Right renal pelvis (tissue), 4 donors: ENCODE results near the gene EGFL6. TPM values are rescaled to one million over a fixed set of nuclear protein-coding genes. Genes with fewer than 3 reads are reported as not detected.

Source experiments
- DNase-seq, 4 donors: peaks; one replicate each; pipeline ENCODE4 v3.0.0-alpha.2; 2013; ENCODE audit warnings: low read depth in 4 of 4, low spot score in 3 of 4, missing footprints in 1 of 4
- polyA plus RNA-seq, 4 donors: library from polyadenylated mRNA; unstranded; fragments of 120-200 nt; gene quantifications; one replicate each; pipeline ENCODE4 v1.2.1, GENCODE V29; 2013; ENCODE audit not compliant: insufficient read length in 4 of 4

The EGFL6 gene, protein sequence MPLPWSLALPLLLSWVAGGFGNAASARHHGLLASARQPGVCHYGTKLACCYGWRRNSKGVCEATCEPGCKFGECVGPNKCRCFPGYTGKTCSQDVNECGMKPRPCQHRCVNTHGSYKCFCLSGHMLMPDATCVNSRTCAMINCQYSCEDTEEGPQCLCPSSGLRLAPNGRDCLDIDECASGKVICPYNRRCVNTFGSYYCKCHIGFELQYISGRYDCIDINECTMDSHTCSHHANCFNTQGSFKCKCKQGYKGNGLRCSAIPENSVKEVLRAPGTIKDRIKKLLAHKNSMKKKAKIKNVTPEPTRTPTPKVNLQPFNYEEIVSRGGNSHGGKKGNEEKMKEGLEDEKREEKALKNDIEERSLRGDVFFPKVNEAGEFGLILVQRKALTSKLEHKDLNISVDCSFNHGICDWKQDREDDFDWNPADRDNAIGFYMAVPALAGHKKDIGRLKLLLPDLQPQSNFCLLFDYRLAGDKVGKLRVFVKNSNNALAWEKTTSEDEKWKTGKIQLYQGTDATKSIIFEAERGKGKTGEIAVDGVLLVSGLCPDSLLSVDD
- 10 to 100 TPM; 22.2 to 29.5 (median 26.4) TPM for polyA plus RNA-seq

DNA sequence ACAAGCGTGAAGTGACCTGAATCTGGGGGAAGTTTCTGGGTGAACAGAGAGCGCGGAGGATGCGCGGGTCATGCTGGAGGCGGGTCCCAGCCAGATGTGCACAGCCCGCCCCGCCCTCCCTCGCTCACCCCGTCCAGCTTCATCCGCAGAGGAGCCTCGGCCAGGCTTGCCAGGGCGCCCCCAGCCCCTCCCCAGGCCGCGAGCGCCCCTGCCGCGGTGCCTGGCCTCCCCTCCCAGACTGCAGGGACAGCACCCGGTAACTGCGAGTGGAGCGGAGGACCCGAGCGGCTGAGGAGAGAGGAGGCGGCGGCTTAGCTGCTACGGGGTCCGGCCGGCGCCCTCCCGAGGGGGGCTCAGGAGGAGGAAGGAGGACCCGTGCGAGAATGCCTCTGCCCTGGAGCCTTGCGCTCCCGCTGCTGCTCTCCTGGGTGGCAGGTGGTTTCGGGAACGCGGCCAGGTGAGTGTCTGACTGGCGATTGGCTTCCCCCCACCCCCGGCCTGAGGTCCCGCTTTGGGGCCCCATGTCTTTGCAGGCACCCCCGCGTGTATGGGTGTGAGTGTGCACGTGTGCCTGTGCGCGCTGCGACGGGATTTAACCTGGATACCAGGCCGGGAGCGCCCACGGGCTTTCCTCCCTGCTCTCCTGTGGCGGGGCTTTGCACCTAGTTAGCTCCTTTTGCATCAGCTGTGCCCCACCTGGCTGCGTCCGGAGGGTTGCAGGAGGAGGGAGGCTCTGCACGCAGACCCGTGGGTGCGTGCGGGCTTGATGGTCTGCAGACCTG lies at the start of gene EGFL6:
EGFL6 (plus strand) TSS at position 123 of the 782 bp plus-strand sequence; CDS start at position 384, 261 bp downstream.
- no peak for DNase-seq

GRCh38 chrX:13520351-13520750 lies 49.0 kb upstream of the EGFL6 start:
- DNase-seq, result no peak

- no peak for DNase-seq
These were observed 48.5 kb upstream of the EGFL6 start for GRCh38 chrX:13520936-13521335.

DNA sequence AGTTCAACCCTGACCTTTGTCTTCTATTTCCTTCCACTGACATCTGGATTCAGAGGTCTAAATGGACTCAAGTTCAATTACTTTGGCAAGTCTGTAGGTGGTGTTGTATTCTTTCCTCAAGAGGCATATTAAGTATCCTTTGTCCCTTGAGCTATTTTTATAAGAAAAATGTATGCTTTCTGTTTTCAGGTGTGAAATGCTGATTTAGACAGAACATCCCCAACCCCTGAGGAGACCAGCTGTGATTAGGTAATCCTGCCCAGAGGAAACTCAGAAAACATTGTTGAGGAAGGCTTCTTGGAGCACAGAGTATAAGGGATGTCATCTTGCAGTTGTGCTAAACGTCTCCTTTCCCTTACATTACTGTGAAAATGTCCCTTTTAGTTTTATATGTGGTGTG lies 46.6 kb upstream of the EGFL6 start:
- no peak for DNase-seq

- DNase-seq, result no peak
These were observed 35.7 kb upstream of the EGFL6 start for GRCh38 chrX:13533726-13534125.

- no peak for DNase-seq
These were observed 33.8 kb upstream of the EGFL6 start for GRCh38 chrX:13535376-13536165.

DNA sequence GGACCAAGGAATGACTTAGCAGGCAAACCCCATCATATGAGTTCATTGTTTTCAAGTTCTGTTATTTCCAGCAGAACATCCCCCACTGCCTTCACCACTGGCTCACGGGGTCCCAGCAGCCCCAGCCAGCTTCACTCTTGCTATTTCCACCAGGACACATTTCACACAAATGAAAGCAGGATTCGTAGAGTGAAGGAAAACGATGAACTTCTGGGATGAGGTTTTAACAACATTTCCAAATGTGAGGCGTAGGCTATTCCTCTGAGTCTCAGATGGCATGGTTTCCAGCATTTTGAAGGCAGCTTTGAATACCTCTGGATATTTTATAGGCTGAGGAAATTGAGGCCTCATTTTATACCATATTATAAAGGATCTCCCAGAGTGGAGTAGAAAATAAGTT lies 32.9 kb upstream of the EGFL6 start:
- no peak for DNase-seq

DNA sequence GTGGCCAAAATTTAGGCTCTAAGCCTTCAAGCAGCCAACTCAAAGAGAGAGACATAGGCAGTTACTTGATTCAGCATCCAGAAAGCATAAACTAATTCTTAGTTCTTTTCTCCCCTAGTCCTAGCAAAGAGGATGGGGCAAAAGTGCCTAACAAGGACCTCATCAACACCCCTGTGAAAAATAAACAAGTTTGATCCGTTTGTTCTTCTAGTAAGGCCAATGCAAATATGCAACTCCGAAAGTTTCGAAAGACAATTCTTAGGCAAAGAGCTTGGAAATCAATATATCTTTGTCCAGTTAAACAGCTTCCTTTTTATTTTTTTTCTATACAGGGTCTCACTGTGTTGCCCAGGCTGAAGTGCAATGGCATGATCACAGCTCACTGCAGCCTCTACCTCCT lies 31.0 kb upstream of the EGFL6 start:
- no peak for DNase-seq

GRCh38 chrX:13540602-13541001 lies 28.8 kb upstream of the EGFL6 start:
- no peak for DNase-seq

DNA sequence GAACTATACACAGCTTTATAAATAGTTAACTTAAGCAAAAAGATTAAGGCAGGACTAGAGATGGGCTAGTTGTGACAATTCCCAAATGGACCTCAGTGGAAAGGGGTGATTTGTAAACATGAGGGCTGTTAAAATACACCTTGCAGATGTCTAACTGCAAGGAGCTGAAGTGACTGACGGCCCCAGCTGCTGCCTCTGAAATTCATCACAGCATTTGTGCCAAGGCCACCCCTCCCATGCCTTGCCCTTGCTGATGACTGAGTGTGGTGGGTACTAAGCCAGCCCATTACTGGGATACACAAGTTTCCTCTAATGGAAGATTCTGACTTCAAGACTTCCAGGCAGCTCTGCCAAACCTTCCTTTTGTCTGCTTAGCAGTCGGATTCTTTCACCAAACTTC lies 23.7 kb upstream of the EGFL6 start:
- DNase-seq, result no peak

- DNase-seq, result no peak
These were observed 21.7 kb upstream of the EGFL6 start for GRCh38 chrX:13547671-13548070.

- no peak for DNase-seq
These were observed 19.1 kb upstream of the EGFL6 start for GRCh38 chrX:13550346-13550745.

- DNase-seq, result no peak
These were observed 17.8 kb upstream of the EGFL6 start for GRCh38 chrX:13551610-13552009.

DNA sequence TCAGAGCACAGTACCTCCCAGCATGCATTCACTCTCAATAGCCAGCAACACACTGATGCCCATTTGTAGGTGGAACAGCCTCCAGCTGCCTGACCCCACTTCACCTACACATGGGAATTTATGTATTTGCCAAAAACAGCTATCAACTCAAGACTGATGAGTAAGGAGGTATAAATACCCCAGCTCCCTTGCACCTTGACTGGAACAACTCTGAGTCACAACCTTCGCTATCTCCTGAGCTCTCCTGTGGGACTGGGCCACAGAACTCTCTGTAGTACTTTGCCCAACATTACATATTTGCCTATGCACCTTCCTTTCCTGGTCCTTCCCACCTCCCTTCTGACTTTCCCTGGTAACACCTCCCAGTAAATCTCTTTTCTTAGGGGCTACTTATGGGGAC lies 16.5 kb upstream of the EGFL6 start:
- DNase-seq, result no peak

DNA sequence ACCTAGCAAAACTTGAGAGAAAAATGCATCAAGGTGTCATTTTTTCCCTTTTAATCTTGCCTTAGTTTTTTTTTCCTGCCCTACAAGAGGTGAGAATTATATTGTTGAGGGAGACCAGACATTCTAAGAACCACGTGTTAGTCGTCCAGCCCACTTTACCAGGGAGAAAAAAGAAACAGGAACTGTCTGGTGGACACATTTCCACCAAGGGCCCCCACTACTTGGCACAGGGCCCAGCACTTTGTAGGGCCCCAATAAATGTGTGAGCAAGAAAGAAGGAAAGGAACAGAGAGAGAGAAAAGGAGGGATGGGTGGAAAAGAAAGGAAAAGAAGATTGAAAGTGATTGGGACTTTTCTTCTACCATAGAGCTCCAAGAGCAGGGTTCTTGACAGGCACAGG lies 3.9 kb upstream of the EGFL6 start:
- DNase-seq, result no peak

DNA sequence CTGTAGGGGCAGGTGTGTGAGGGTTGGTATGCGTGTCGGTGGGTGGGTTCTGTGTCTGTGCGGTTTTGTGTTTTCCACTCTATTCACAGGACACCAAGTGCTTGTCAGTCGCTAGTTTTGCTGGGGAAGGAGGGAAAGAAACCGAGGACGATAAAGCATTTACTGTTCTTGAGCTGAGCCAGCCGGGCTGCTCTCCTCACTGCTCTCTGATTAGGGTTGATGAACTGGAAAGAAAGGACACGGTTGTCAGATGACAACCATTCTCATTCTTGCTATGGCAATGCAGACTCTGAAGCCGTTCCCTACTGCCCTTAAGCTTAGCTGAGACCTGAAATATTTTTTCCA lies 832 bp downstream of the EGFL6 start:
- DNase-seq, result no peak

DNA sequence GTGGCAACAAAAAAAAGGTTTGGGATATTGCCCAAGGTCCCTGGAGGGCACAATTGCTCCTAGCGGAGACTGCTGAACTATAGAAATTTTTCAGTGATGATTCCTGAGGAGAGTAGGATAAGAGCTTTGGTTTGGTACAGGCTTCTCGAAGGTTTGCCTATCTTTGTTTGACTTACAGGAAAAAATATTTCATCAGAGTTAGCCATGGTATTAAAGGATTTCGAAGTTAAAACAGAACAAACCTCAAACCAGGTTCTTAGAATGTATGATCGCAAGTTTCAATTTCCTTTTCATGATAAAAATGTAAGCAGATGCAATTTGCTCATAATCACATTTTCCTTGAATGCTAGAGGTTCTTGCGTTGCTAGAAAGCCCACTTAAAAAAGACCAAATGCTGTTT lies 1.7 kb downstream of the EGFL6 start:
- DNase-seq, result no peak

- DNase-seq, result no peak
These were observed 5.2 kb downstream of the EGFL6 start for GRCh38 chrX:13574600-13574999.

DNA sequence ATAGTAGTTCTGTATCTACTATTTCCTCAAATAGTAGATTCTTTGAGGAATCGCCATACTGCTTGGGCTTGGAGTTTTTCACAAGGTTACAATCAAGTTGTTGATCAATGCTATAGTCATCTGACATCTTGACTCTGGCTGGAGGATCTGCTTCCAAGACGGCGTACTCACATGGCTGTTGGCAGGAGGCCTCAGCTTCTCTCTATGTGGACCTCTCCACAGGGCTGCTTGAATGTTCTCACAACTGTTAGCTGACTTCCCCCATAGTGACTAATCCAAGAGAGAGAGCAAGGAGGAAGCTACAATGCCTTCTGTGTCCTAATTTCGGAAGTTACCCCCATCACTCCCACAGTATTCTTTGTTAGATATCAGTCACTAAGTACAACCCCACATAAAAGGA lies 10.3 kb downstream of the EGFL6 start:
- DNase-seq, result no peak

GRCh38 chrX:13581554-13581953 lies 12.2 kb downstream of the EGFL6 start:
- no peak for DNase-seq
